Aorta (tissue), 5 donors: ENCODE measurements around the gene TXNDC5. TPM values are rescaled to one million over a fixed set of nuclear protein-coding genes. Genes with fewer than 3 reads are reported as not detected.
"Not testable (repeated sequence)": the region's sequence is repeated elsewhere in the genome, so short reads cannot be mapped to it uniquely, and the experiment has no call there.

ENCODE experiments used
- ATAC-seq: fragments of 200-7000 bp; cut with Tn5 transposase; one replicate; pipeline ENCODE4 v1.9.1; 2022; ENCODE audit warnings: moderate library complexity; ENCODE audit not compliant: low FRiP score
- DNase-seq, 2 donors: peaks; one replicate each; pipeline ENCODE4 v3.0.0-alpha.2; 2020
- H3K27ac ChIP-seq, 2 donors: one replicate each; pipeline ENCODE4 v1.5.1; 2013; ENCODE audit warnings: low read length in 2 of 2, mild to moderate bottlenecking in 2 of 2, moderate library complexity in 2 of 2, control low read depth in 1 of 2, inconsistent platforms in 1 of 2, low read depth in 1 of 2
- H3K27me3 ChIP-seq, 2 donors: one replicate each; pipeline ENCODE4 v1.6.1; 2013; ENCODE audit warnings: control low read depth in 1 of 2, low read length in 1 of 2, mild to moderate bottlenecking in 1 of 2, moderate library complexity in 1 of 2; ENCODE audit not compliant: insufficient read depth in 2 of 2, control insufficient read depth in 1 of 2
- H3K36me3 ChIP-seq, 2 donors: one replicate each; pipeline ENCODE4 v1.6.1; 2013; ENCODE audit warnings: control low read depth in 1 of 2, low read length in 1 of 2, mild to moderate bottlenecking in 1 of 2; ENCODE audit not compliant: insufficient read depth in 2 of 2, control insufficient read depth in 1 of 2
- H3K4me1 ChIP-seq, 2 donors: one replicate each; pipeline ENCODE4 v1.6.1; 2013; ENCODE audit warnings: low read length in 2 of 2, control low read depth in 1 of 2, mild to moderate bottlenecking in 1 of 2, moderate library complexity in 1 of 2; ENCODE audit not compliant: insufficient read depth in 2 of 2, control insufficient read depth in 1 of 2
- H3K4me3 ChIP-seq, 2 donors: one replicate each; pipeline ENCODE4 v1.5.1; 2013; ENCODE audit warnings: low read length in 2 of 2, control low read depth in 1 of 2, mild to moderate bottlenecking in 1 of 2
- H3K9me3 ChIP-seq: one replicate; pipeline ENCODE4 v1.6.1; 2013; ENCODE audit warnings: mild to moderate bottlenecking, low read length; ENCODE audit not compliant: control insufficient read depth
- WGBS, 2 donors: extraction: QIAGEN DNeasy Blood & Tissue Kit; methylation state at CpG; one replicate each; pipeline ENCODE4 v1.1.7; 2013; 5-methylcytosine and 5-hydroxymethylcytosine counted together
- intact Hi-C, 2 donors: fragments of 100-400 bp; cut with DNase I; formaldehyde crosslinking; loops; one replicate each; pipeline versions ENCODE4 v1.14.2 to v1.15.0; 2022
- polyA plus RNA-seq, 2 donors: library from polyadenylated mRNA; stranded (reverse); fragments of 200-250 nt; gene quantifications; one replicate each; pipeline ENCODE4 v1.2.3, GENCODE V29; 2013
- total RNA-seq, 2 donors: library from RNA; stranded (reverse); fragmentation: NEBNext Ultra II Directional; extraction: Animal tissue kit (Norgen Biotek cat#: 25700); gene quantifications; one replicate each; pipeline ENCODE4 v1.2.1, GENCODE V29; 2021
- donor health status: healthy with polysubstance abuse.
- donor health status: Bipolar disorder and iron deficiency.
- donor health status: DM: no; HTN: no; CAD: no.
- donor health status: DM: no; HTN: no; CAD: no.
- donor health status: DM: yes; HTN: yes; CAD: no.

TXNDC5 gene
- total and polyA plus RNA-seq, 4 donors, result 62.5 to 96.7 (median 94.3) TPM

DNA sequence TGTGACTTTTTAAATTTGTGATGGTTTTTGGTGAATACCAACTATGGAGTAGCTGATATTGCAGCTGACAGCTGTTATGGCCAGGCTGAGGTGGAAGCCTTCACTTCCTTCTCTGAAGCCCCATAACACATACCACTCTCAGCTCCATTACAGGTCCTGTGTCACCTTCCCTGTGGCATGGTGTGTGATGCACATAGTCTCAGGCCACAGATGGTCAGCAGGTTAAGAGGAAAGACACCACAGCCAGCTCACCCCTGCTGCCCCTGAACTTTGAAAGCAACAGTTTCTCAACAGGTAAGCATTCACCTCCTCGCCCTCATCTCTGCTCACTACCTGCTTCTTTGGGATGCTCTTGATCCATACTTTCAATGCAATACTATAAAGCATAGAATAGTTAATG lies 7.7 kb downstream of the TXNDC5 start:
- ATAC-seq, result no peak

DNA sequence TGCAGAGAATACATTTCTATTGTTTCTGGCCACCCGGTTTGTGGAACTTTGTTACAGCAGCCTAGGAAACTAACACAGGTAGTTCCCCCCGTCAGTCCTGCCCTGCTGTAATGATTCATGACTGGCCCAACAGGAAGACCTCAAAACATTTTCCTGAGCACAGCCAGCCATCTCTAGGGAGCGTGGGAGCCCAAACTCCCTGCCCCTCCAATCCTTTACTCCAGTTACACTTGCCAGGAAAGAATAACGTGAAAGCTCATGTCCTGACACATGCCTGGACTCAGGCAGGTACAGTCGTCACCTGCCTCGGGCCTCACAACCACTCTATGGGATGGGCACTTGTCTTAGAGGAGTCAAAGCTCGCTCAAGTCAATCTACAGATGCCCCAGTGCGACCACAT lies 8.4 kb downstream of the TXNDC5 start:
- Histone ChIP-seq H3K27me3 (no peaks in the 10 kb centered on the region), H3K4me1 (no peaks in the 10 kb centered on the region), H3K4me3 (no peak overlapping the region), H3K9me3 (no peaks in the 10 kb centered on the region), H3K36me3 (peaks cover 2 to 14% of the 10 kb centered on the region in 2 donors), H3K27ac (no peak overlapping the region)
- WGBS, 2 donors, result 87 to 89% methylated on average over 8 of the region's 8 CpGs
- no peak for ATAC-seq
- no peak for DNase-seq
- intact Hi-C loops, result loop anchor here in 1 of 2 donors (10.0 kb wide), 1 partner anchor 533 kb away; the partner anchor contains the start of gene SLC35B3

More for the DNA sequence above, 7.7 kb downstream of the TXNDC5 start:
- no peak for DNase-seq
- WGBS, 2 donors, result 100% methylated on average over 1 of the region's 1 CpG
- no peaks in the 10 kb centered on the region for H3K27me3 ChIP-seq
- H3K4me1 ChIP-seq, result no peaks in the 10 kb centered on the region
- H3K36me3 ChIP-seq, result peaks cover 2 to 11% of the 10 kb centered on the region in 2 donors
- H3K4me3 ChIP-seq, result no peak overlapping the region
- intact Hi-C loops, result loop anchor here in 1 of 2 donors (10.0 kb wide), 1 partner anchor 532 kb away; the partner anchor contains the start of gene SLC35B3
- H3K27ac ChIP-seq, result no peak overlapping the region
- H3K9me3 ChIP-seq, result no peaks in the 10 kb centered on the region

DNA sequence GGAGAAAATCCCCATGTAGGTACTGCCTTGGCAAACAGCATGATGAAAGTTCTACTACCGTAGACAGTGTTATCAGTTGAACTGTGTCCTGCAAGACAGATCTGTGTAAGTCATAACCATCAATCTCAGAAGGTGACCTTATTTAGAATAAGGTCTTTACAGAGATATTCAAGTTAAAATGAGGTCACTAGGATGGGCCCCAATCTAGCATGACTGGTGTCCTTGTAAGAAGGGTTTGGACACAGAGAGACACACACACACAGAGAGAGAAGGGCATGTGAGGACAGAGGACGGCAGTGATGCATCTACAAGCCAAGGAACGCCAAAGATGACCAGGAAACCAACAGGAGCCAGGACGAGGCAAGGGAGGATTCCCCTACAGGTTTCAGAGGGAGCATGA lies 8.8 kb downstream of the TXNDC5 start:
- Histone ChIP-seq H3K27ac (no peak overlapping the region), H3K36me3 (peaks cover 2 to 14% of the 10 kb centered on the region in 2 donors), H3K27me3 (no peaks in the 10 kb centered on the region), H3K4me3 (no peak overlapping the region), H3K4me1 (no peaks in the 10 kb centered on the region), H3K9me3 (no peaks in the 10 kb centered on the region)
- 76 to 80% methylated on average over 4 of the region's 4 CpGs for WGBS, 2 donors
- no peak for DNase-seq
- intact Hi-C loops, result loop anchor here in 1 of 2 donors (10.0 kb wide), 1 partner anchor 533 kb away; the partner anchor contains the start of gene SLC35B3
- ATAC-seq, result no peak

DNA sequence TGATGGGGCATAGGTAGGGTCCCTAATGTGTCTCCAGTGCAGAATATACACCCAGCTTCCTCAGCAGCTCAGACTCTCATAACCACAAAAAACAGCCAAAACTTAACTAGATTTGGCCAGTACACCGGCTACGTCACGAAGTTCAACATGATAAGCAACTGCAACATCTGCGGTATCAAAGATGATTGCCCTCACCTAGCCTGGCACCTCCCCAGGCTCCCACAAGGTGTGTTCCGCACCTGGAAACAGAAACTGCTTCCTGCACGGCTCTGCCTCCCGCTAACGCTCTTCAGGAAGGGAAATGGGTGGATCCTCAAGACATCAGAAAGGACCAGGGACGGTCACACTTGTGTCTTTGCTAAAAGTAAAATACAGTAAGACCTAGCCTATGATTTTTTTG lies 9.5 kb downstream of the TXNDC5 start:
- H3K27ac ChIP-seq, result no peak overlapping the region
- no peak for ATAC-seq
- peaks cover 5 to 14% of the 10 kb centered on the region in 2 donors for H3K36me3 ChIP-seq
- H3K4me1 ChIP-seq, result no peaks in the 10 kb centered on the region
- H3K9me3 ChIP-seq, result no peaks in the 10 kb centered on the region
- intact Hi-C loops, result loop anchor here in 1 of 2 donors (10.0 kb wide), 1 partner anchor 534 kb away; the partner anchor contains the start of gene SLC35B3
- DNase-seq, result no peak
- WGBS, 2 donors, result 90 to 93% methylated on average over 9 of the region's 9 CpGs
- H3K27me3 ChIP-seq, result no peaks in the 10 kb centered on the region
- no peak overlapping the region for H3K4me3 ChIP-seq

DNA sequence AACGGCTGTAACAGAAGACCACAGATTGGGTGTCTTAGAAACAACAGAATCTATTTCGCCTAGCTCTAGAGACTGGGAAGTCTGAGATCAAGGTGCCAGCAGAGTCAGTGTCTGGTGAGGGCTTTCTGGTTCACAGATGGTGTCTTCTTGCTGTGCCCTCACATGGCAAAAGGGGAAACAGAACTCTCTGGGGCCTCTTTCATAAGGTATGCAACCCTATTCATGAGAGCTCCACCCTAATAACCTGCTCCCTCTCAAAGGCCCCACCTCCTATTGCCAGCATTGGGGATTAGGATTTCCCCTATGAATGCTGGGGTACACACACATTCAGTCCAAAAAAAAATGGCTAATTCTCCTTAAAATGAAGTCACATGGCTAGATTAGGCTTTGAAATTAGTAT lies 10.0 kb downstream of the TXNDC5 start:
- H3K4me1 ChIP-seq, result no peaks in the 10 kb centered on the region
- no peak overlapping the region for H3K4me3 ChIP-seq
- peaks cover 7 to 14% of the 10 kb centered on the region in 2 donors for H3K36me3 ChIP-seq
- no peak overlapping the region for H3K27ac ChIP-seq
- ATAC-seq (no peak), DNase-seq (no peak)
- WGBS, 2 donors, result 80 to 90% methylated on average over 2 of the region's 2 CpGs
- no peaks in the 10 kb centered on the region for H3K9me3 ChIP-seq
- intact Hi-C loops, result loop anchor here in 1 of 2 donors (10.0 kb wide), 1 partner anchor 534 kb away; the partner anchor contains the start of gene SLC35B3
- H3K27me3 ChIP-seq, result no peaks in the 10 kb centered on the region

DNA sequence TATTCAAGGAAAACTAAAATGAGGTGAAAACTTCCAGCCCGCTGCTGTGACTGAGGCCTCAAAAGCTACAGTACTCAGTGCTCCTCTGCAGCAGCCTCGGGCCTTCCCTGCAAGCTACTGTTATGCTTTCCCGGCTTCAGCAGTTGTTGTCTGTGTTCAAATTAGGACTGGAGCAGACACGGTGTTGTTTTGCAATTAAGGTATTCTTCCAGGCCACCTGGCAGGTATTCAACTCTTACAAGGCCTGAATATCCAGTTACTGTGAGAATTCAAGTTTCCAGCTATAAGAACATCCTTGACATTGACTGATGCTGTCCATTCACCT lies 10.7 kb downstream of the TXNDC5 start:
- ATAC-seq (no peak), DNase-seq (no peak)
- Histone ChIP-seq H3K4me3 (no peak overlapping the region), H3K27me3 (no peaks in the 10 kb centered on the region), H3K27ac (no peak overlapping the region), H3K36me3 (peaks cover 7 to 15% of the 10 kb centered on the region in 2 donors), H3K9me3 (no peaks in the 10 kb centered on the region), H3K4me1 (no peaks in the 10 kb centered on the region)
- WGBS, 2 donors, result 64 to 73% methylated on average over 4 of the region's 4 CpGs
- intact Hi-C loops, result loop anchor here in 1 of 2 donors (10.0 kb wide), 1 partner anchor 535 kb away; the partner anchor contains the start of gene SLC35B3

DNA sequence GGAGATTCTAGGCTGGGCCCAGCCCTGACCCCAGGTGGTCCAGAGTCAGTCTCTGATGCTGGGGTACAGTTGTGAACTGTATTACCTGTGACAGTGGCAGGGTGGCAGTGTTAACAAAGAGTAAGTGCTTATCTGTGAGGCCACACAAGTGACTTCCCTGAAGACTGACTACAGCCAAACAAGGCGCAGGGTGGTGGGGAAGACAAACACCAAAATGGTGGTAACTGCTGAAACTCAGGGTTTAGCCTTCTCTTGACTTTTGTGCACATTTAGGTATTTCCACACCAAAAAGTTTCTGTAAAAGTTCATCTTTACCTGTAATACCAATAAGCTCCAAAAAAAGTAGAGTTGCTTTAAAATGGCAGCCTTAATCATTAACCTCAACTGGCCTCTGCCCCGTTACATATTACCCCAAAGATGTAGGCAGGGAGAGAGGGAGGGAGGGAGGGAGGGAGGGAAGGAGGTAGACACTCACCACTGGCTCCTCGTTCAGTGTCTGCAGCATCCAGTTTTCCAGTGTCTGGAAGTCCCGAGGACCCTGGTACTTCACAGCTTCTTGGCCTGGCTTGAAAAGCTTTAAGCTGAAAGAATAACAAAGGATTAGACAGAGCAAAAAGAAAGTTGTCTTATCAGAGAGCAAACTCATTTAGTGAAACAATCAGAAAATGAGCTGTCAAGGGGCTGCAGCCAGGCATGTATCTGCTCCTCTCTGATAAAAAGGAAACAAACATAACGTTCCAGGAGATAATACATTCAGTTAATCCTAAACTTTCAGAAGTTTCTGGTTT lies 11.3 kb downstream of the TXNDC5 start:
- H3K4me3 ChIP-seq, result no peak overlapping the region
- H3K27ac ChIP-seq, result no peak overlapping the region
- intact Hi-C loops, result no loop called here
- ATAC-seq (no peak), DNase-seq (no peak)
- peaks cover 7 to 18% of the 10 kb centered on the region in 2 donors for H3K36me3 ChIP-seq
- H3K4me1 ChIP-seq, result no peaks in the 10 kb centered on the region
- WGBS, 2 donors, result 80 to 81% methylated on average over 5 of the region's 5 CpGs
- no peaks in the 10 kb centered on the region for H3K9me3 ChIP-seq
- H3K27me3 ChIP-seq, result no peaks in the 10 kb centered on the region

DNA sequence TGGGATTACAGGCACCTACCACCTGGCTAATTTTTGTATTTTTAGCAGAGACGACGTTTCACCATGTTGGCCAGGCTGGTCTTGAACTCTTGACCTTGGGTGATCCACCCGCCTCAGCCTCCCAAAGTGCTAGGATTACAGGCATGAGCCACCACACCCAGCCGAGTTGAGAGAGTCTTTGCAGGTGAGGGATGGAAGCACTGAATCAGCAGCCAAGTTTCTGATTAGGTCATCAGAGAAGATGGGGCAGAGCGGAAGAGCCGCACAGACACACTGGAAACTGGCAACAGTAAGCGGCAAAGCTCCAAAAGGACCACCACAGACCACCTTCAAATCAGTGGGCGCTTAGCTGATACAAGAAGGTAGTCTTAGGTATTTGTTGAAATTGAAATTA lies 12.4 kb downstream of the TXNDC5 start:
- H3K4me1 ChIP-seq, intact Hi-C loops, H3K27me3 ChIP-seq, H3K4me3 ChIP-seq, DNase-seq, ATAC-seq, H3K9me3 ChIP-seq, H3K27ac ChIP-seq: not testable (repeated sequence)
- peaks cover 10 to 18% of the 10 kb centered on the region in 2 donors for H3K36me3 ChIP-seq
- WGBS, 2 donors, result 89 to 93% methylated on average over 8 of the region's 8 CpGs
